SK-N-MC (cell line): Measurements from ENCODE around the gene SNX2.

Experiments
- EZH2 ChIP-seq: fragments of 200-600 bp; sonication (generic); IDR thresholded peaks from one replicate; pipeline ENCODE4 v1.6.1; 2017; ENCODE audit warnings: antibody characterized with exemption
- POLR2AphosphoS5 ChIP-seq: IDR thresholded peaks from 2 replicates; pipeline ENCODE4 v1.6.1; 2012; ENCODE audit warnings: mild to moderate bottlenecking, low read depth, low read length, borderline replicate concordance

- TF ChIP-seq EZH2 (no peak), POLR2AphosphoS5 (no peak)
Measured at GRCh38 chr5:122736086-122736845, 38.6 kb upstream of the SNX2 start.
